Smooth muscle cell (in vitro differentiated cells): ENCODE results near the gene ATP2C1. TPM values are rescaled to one million over a fixed set of nuclear protein-coding genes. Genes with fewer than 3 reads are reported as not detected.
"Not testable (repeated sequence)": the region's sequence is repeated elsewhere in the genome, so short reads cannot be mapped to it uniquely, and the experiment has no call there.

Source experiments
- DNase-seq: peaks from one replicate; lab custom pipeline; 2025; ENCODE audit not compliant: unreplicated experiment; lab: John Stamatoyannopoulos, UW
- H2AFZ ChIP-seq: fragments of 200-600 bp; sonication (generic); 2 replicates; pipeline ENCODE4 v1.6.0; 2016; ENCODE audit warnings: antibody characterized with exemption, low read depth, mild to moderate bottlenecking
- H3F3A ChIP-seq: fragments of 200-600 bp; sonication (generic); 2 replicates; pipeline ENCODE4 v1.6.0; 2017; ENCODE audit warnings: antibody characterized with exemption, low read depth
- H3K27ac ChIP-seq: fragments of 200-600 bp; sonication (generic); 2 replicates; pipeline ENCODE4 v1.5.1; 2016; ENCODE audit warnings: low read depth, mild to moderate bottlenecking
- H3K27me3 ChIP-seq: fragments of 200-600 bp; sonication (generic); 2 replicates; pipeline ENCODE4 v1.6.1; 2016; ENCODE audit warnings: low read depth, mild to moderate bottlenecking
- H3K36me3 ChIP-seq: fragments of 200-600 bp; sonication (generic); 2 replicates; pipeline ENCODE4 v1.5.1; 2016; ENCODE audit warnings: low read depth
- H3K4me1 ChIP-seq: fragments of 200-600 bp; sonication (generic); 2 replicates; pipeline ENCODE4 v1.5.1; 2016; ENCODE audit warnings: low read depth
- H3K4me2 ChIP-seq: fragments of 200-600 bp; sonication (generic); 2 replicates; pipeline ENCODE4 v1.6.0; 2016; ENCODE audit warnings: mild to moderate bottlenecking
- H3K4me3 ChIP-seq: fragments of 200-600 bp; sonication (generic); 2 replicates; pipeline ENCODE4 v1.5.1; 2016; ENCODE audit warnings: mild to moderate bottlenecking
- H3K79me2 ChIP-seq: fragments of 200-600 bp; sonication (generic); 2 replicates; pipeline ENCODE4 v1.6.0; 2016; ENCODE audit warnings: low read depth, mild to moderate bottlenecking
- H3K9ac ChIP-seq: fragments of 200-600 bp; sonication (generic); 2 replicates; pipeline ENCODE4 v1.6.0; 2016; ENCODE audit warnings: low read depth
- H3K9me3 ChIP-seq: fragments of 200-600 bp; sonication (generic); replicated peaks from 2 replicates; pipeline ENCODE4 v1.5.1; 2016; ENCODE audit warnings: low read depth
- H4K20me1 ChIP-seq: fragments of 200-600 bp; sonication (generic); 2 replicates; pipeline ENCODE4 v1.6.0; 2016; ENCODE audit warnings: low read depth
- CTCF ChIP-seq: fragments of 200-600 bp; sonication (generic); IDR thresholded peaks from 2 replicates; pipeline ENCODE4 v1.5.1; 2017; ENCODE audit warnings: borderline replicate concordance, mild to moderate bottlenecking, antibody characterized with exemption; ENCODE audit not compliant: insufficient read depth, poor library complexity, severe bottlenecking
- WGBS: methylation state at CpG from one replicate; pipeline ENCODE4 v1.1.7; 2016; ENCODE audit warnings: low lambda C conversion rate; 5-methylcytosine and 5-hydroxymethylcytosine counted together
- polyA plus RNA-seq: library from polyadenylated mRNA; unstranded; fragments of >200 nt; fragmentation: Nextera tagmentation; extraction: Ambion mirVana; gene quantifications from 2 replicates; pipeline ENCODE4 v1.2.1, GENCODE V29; 2016
- total RNA-seq: library from RNA; depleted of rRNA; stranded (reverse); fragments of >200 nt; gene quantifications from 2 replicates; pipeline ENCODE4 v1.2.3, GENCODE V29; 2014

ATP2C1 gene
- total and polyA plus RNA-seq, 2 experiments from 2014 or later: 36.0 to 85.9 TPM

GRCh38 chr3:131036986-131037385 is 143.1 kb downstream of the ATP2C1 start:
- no peak overlapping the region for H3K4me3 ChIP-seq
- no peaks in the 10 kb centered on the region for H4K20me1 ChIP-seq
- WGBS: 71% methylated on average over 5 of the region's 5 CpGs
- H3K4me2 ChIP-seq: no peak overlapping the region
- H3F3A ChIP-seq: no peaks in the 10 kb centered on the region
- H3K9me3 ChIP-seq: no peaks in the 10 kb centered on the region
- H3K79me2 ChIP-seq: no peaks in the 10 kb centered on the region
- DNase-seq: no peak
- no peak overlapping the region for H3K9ac ChIP-seq
- H2AFZ ChIP-seq: no peak overlapping the region
- TF ChIP-seq CTCF: no peak
- no peaks in the 10 kb centered on the region for H3K36me3 ChIP-seq
- no peak overlapping the region for H3K27ac ChIP-seq
- no peaks in the 10 kb centered on the region for H3K27me3 ChIP-seq
- no peaks in the 10 kb centered on the region for H3K4me1 ChIP-seq

GRCh38 chr3:131038326-131038725 is 144.4 kb downstream of the ATP2C1 start:
- DNase-seq: no peak
- no peak overlapping the region for H3K9ac ChIP-seq
- H4K20me1 ChIP-seq: no peaks in the 10 kb centered on the region
- H3K9me3 ChIP-seq: no peaks in the 10 kb centered on the region
- H3K79me2 ChIP-seq: no peaks in the 10 kb centered on the region
- no peak overlapping the region for H2AFZ ChIP-seq
- no peaks in the 10 kb centered on the region for H3K4me1 ChIP-seq
- H3K27ac ChIP-seq: no peak overlapping the region
- H3K27me3 ChIP-seq: no peaks in the 10 kb centered on the region
- no peak overlapping the region for H3K4me2 ChIP-seq
- WGBS: 75% methylated on average over 2 of the region's 2 CpGs
- H3K36me3 ChIP-seq: no peaks in the 10 kb centered on the region
- H3K4me3 ChIP-seq: no peak overlapping the region
- H3F3A ChIP-seq: no peaks in the 10 kb centered on the region
- no peak for TF ChIP-seq CTCF

- not testable (repeated sequence) for H3K4me1 ChIP-seq, H2AFZ ChIP-seq, H3K27me3 ChIP-seq, H4K20me1 ChIP-seq, H3K9me3 ChIP-seq, H3F3A ChIP-seq, H3K36me3 ChIP-seq, DNase-seq, H3K4me3 ChIP-seq, H3K27ac ChIP-seq, H3K79me2 ChIP-seq, H3K4me2 ChIP-seq, H3K9ac ChIP-seq
- WGBS: 78% methylated on average over 10 of the region's 10 CpGs
These were observed 148.5 kb downstream of the ATP2C1 start for GRCh38 chr3:131042271-131042985.

GRCh38 chr3:131047582-131047981 is 153.7 kb downstream of the ATP2C1 start:
- Histone ChIP-seq H3K4me2 (no peak overlapping the region), H3K79me2 (no peaks in the 10 kb centered on the region), H2AFZ (no peak overlapping the region), H3K9me3 (no peaks in the 10 kb centered on the region), H3K27me3 (no peaks in the 10 kb centered on the region), H4K20me1 (no peaks in the 10 kb centered on the region), H3K9ac (no peak overlapping the region), H3K4me1 (peaks cover 5% of the 10 kb centered on the region), H3F3A (no peaks in the 10 kb centered on the region), H3K36me3 (no peaks in the 10 kb centered on the region), H3K27ac (no peak overlapping the region), H3K4me3 (no peak overlapping the region)
- WGBS: 91% methylated on average over 2 of the region's 2 CpGs
- TF ChIP-seq CTCF: no peak
- DNase-seq: no peak
